ENCODE results near the gene ENG.

DNA sequence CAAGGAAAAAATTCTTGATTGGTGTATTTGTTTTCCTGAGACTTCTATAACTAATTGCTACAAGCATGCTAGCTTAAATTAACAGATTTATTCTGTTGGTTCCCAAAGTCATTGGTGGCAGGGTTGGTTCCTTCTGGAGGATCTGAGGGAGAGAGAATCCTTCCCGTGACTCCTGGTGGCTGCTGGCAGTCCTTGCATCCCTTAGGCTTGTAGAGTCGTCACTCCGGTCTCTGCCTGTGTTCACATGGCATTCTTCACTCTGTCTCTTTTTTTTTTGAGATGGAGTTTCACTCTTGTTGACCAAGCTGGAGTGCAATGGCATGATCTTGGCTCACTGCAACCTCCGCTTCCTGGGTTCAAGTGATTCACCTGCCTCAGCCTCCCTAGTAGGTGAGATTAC is 63.4 kb downstream of the ENG start:
- TF ChIP-seq, protein P1, sequence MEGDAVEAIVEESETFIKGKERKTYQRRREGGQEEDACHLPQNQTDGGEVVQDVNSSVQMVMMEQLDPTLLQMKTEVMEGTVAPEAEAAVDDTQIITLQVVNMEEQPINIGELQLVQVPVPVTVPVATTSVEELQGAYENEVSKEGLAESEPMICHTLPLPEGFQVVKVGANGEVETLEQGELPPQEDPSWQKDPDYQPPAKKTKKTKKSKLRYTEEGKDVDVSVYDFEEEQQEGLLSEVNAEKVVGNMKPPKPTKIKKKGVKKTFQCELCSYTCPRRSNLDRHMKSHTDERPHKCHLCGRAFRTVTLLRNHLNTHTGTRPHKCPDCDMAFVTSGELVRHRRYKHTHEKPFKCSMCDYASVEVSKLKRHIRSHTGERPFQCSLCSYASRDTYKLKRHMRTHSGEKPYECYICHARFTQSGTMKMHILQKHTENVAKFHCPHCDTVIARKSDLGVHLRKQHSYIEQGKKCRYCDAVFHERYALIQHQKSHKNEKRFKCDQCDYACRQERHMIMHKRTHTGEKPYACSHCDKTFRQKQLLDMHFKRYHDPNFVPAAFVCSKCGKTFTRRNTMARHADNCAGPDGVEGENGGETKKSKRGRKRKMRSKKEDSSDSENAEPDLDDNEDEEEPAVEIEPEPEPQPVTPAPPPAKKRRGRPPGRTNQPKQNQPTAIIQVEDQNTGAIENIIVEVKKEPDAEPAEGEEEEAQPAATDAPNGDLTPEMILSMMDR (IDR thresholded peaks at IDR 0.05; ENCODE audit: borderline replicate concordance, extremely low read depth, low read length, poor library complexity, severe bottlenecking) = no peak
- TF ChIP-seq EZH2 (IDR thresholded peaks at IDR 0.05; ENCODE audit: borderline replicate concordance, low read depth, low read length, severe bottlenecking) = no peak

Data from DND-41 (cell line).